NCI-H2227 treated with DMSO at 0.1 percent for 48 hours (cell line): ENCODE data around the gene AGPAT1.
"Not testable (repeated sequence)": the region's sequence is repeated elsewhere in the genome, so short reads cannot be mapped to it uniquely, and the experiment has no call there.

Experiments
- DNase-seq: peaks from one replicate; lab custom pipeline; 2025; lab: John Stamatoyannopoulos, UW

Gene AGPAT1

GRCh38 chr6:32186151-32186840, 10.4 kb upstream of the AGPAT1 start:
- DNase-seq = not testable (repeated sequence)

GRCh38 chr6:32185681-32186131, 9.8 kb upstream of the AGPAT1 start:
- DNase-seq = peak; percentile 35

GRCh38 chr6:32184084-32184640, 8.3 kb upstream of the AGPAT1 start, which contains the start of gene AGER:
TSS of gene AGER (minus strand) at chr6:32184253. CDS start at chr6:32184222, 31 bp downstream.
- no peak for DNase-seq

DNA sequence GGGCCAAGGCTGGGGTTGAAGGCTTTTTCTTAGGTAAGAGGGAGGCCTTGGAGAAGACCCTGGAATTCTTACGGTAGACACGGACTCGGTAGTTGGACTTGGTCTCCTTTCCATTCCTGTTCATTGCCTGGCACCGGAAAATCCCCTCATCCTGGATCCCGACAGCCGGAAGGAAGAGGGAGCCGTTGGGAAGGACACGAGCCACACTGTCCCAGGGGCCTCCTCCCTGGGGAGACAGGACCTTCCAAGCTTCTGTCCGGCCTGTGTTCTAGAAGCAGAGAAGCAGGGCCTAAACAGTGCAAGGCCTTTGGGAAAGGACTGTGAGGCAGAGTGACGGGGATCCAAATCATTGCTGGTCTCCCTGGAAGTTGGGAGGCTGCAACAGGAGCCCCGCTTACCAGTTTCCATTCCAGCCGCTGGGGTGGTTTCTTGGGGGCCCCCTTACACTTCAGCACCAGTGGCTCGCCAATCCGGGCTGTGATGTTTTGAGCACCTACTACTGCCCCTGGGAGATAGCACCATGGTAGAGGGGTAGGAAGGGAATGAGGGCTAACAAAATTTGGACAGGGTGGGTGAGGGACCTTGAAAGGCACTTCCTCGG, 7.7 kb upstream of the AGPAT1 start:
- DNase-seq = no peak

- DNase-seq = no peak
Measured at GRCh38 chr6:32183030-32183429, 7.1 kb upstream of the AGPAT1 start.

DNA sequence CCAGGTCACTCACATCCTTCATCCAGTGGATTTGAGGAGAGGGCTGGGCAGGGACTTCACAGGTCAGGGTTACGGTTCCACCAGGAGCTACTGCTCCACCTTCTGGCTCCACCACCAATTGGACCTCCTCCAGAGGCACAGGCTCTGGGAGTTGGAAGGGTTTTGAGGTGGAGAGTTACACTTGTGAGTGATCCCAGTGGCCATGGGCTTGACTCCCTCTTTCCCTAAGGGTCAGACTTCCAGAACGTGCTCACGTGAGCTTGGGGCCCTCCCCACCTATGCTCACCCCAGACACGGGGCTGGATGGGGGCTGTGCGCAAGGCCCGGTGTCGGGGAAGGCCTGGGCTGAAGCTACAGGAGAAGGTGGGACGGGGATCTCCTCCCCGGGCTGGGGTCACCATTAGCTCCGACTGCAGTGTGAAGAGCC, 6.7 kb upstream of the AGPAT1 start:
- DNase-seq = no peak

DNA sequence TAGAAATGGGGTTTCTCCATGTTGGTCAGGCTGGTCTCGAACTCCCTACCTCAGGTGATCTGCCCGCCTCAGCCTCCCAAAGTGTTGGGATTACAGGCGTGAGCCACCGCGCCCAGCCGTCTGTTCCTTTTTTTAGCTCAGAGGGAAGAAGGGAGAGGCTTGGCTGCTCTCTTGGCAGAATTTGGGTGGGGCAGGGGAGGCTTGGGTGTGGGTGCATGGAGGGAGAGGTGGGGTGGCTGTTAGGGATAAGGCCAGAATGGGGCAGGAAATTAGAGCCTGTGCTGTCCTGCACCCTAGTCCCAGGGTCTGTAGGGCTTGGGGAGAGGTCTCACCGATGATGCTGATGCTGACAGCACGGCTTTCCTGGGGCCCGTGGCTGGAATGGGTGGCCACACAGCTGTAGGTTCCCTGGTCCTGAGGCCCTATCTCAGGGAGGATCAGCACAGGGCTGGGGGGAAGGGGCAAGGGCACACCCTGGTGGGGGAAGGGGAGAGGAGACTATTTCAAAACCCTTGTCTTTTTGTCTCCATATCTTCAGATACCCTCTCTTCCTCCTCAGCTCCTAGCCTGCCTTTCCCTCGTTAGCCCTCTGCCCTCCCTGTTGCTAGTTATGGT, 6.1 kb upstream of the AGPAT1 start:
- no peak for DNase-seq

DNA sequence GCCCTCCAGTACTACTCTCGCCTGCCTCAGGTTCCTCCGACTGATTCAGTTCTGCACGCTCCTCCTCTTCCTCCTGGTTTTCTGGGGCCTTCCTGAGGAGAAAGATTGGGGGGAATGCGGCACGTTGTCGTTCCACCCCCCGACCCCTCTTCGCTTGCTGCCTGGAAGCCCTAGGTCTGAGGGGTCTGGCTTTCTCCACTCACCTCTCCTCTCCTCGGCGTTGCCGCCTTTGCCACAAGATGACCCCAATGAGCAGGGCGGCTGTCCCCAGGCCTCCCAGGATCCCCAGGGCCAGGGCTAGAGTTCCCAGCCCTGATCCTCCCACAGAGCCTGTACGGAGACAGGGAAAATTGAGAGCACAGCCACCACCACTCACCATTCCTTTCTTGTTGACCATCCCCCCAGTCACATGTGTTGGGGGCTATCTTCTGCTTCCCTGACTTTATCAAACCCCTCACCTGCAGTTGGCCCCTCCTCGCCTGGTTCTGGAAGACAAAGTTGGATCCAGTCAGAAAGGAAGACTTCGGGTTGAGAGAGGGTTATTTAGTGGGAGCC, 5.3 kb upstream of the AGPAT1 start:
- no peak for DNase-seq

- DNase-seq = no peak
Measured at GRCh38 chr6:32179766-32180405, 4.0 kb upstream of the AGPAT1 start.

GRCh38 chr6:32178547-32179440, 2.9 kb upstream of the AGPAT1 start:
- no peak for DNase-seq

GRCh38 chr6:32177788-32178546, 2.1 kb upstream of the AGPAT1 start, which contains the start of gene RNF5:
TSS of gene RNF5 (plus strand) at chr6:32178405. CDS start at chr6:32178512, 107 bp downstream.
- DNase-seq = peak; percentile 100

DNA sequence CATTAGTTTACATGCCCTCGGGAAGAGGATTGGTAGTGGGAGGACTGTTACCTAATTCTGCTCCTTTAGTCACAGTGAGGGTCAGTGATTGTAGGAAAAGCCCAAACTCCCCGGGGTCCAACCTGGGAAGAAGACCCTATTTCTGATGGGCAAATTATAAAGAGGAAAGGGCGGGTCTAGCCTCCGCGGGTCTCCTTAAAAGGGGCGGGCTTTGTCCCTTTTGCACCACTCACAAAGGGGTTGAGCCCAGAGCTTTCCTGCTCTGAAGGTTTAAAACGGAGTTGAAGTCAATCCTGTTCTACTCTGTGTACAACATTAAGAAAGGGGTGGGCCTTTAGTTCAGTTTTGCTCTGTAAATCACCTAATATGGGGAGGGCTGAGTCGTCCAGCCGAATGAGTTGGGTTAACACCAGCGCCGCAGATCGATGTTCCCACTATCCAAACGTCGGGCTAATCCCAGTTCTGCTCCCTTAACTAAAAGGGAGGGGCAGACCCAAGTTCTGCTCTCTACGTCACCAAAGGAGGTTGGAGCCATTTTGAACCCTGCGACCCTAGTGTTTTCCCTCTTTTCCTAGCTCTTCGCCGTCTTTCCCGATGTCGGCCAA, 1.4 kb upstream of the AGPAT1 start:
- no peak for DNase-seq

GRCh38 chr6:32176476-32177182, 745 bp upstream of the AGPAT1 start:
- peak; percentile 57 for DNase-seq

- no peak for DNase-seq
Measured at GRCh38 chr6:32175322-32175710, 568 bp downstream of the AGPAT1 start.

DNA sequence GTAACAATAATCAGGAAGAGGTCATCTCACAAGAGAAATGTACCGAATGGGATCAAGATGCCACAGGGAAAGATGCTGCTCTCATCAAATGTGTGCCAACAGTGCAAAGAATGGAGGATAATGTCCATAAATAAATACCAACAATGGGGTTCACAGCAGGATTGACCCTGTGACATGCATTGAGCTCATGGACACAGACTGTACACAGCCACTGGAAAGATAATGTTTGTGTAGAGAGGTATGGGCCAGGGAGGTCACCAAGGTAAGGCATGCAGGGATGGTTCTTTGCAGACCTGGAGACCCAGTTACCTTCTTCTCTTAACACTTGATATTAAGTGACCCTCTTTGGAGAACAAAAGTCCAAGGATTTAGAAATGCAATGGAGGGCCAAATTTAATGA, 1.5 kb downstream of the AGPAT1 start:
- no peak for DNase-seq

- DNase-seq = no peak
Measured at GRCh38 chr6:32173051-32173727, 2.7 kb downstream of the AGPAT1 start.

GRCh38 chr6:32171234-32171633, 4.7 kb downstream of the AGPAT1 start:
- DNase-seq = no peak

- no peak for DNase-seq
Measured at GRCh38 chr6:32170294-32170693, 5.6 kb downstream of the AGPAT1 start.
